ENCODE data around the gene CCDC90B.
A peak's percentile ranks its signal among the peaks of the same experiment; 100 is the strongest.

GRCh38 chr11:83249972-83250593 is 36.1 kb downstream of the CCDC90B start:
- TF ChIP-seq CTCF (conservative IDR thresholded peaks at IDR 0.05 in 1 of 2, IDR thresholded peaks at IDR 0.05 in 1 of 2; ENCODE audit: low read depth in 1 of 2, low read length in 2 of 2): peak; percentile 74 to 79
- no peak for TF ChIP-seq EZH2 (IDR thresholded peaks at IDR 0.05; ENCODE audit: low read length, missing control alignments)
